GM12892 (cell line): ENCODE measurements around the gene OSBP2.

Experiments used
- DNase-seq: peaks from one replicate; pipeline ENCODE4 v3.0.0; 2011; ENCODE audit not compliant: insufficient read length
- FAIRE-seq: peaks from 2 replicates; lab custom pipeline; 2011; peaks lifted over from hg19 to GRCh38; lab: Jason Lieb, UNC
- POLR2A ChIP-seq: IDR thresholded peaks from 2 replicates; pipeline ENCODE4 v1.6.1; 2011; ENCODE audit warnings: low read depth, low read length, control low read depth
- POLR2AphosphoS5 ChIP-seq: IDR thresholded peaks from 2 replicates; pipeline ENCODE4 v1.6.1; 2011; ENCODE audit warnings: low read depth, low read length, control low read depth
- TAF1 ChIP-seq: IDR thresholded peaks from 2 replicates; pipeline ENCODE4 v1.6.1; 2011; ENCODE audit warnings: low read depth, mild to moderate bottlenecking, control low read depth, low read length, borderline replicate concordance

The OSBP2 gene

DNA sequence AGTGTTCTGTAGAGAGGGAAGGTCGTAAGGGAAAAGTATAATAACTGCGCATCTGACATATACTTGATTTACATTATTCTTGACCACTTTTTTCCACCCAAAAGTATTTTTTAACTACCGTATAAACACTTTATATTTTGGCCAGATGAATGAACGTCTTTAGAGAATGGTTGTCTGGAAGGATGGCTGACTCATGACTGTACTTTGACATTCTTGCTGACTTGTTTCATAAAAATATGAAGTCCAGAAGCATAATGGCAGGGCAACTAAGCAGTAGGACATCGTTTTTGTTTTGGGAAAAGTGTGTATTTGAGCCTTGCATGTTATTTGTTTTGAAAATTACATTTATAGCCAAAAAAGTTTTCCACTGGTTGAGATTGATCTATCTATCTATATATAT, 110.0 kb downstream of the OSBP2 start:
- TF ChIP-seq POLR2AphosphoS5 (no peak), TAF1 (no peak), POLR2A (no peak)
- FAIRE-seq, result no peak
- DNase-seq, result no peak

DNA sequence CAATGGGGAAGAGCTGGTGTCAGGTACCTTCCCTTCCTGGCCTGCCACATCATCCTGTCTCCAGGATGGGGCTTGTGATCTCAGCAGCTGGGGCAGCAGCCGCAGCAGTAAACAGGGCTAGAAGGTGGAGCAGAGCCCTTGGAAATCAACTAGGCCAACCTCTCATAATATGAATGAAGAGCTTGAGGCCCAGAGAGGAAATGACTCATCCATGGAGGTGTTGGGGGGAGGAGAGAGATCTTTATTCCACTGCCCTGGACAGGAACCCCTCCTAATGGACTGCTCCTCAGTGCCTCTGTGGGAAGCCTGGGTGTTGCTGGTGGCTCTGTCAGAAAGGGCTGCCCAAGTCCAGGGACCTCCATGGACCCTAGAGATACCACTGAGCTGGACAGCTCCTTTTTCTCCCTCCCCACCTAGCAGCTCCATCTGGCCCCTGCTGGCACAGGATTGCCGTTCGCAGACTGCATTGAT, 111.8 kb downstream of the OSBP2 start:
- no peak for FAIRE-seq
- no peak for TF ChIP-seq POLR2A
- TF ChIP-seq TAF1, result no peak
- no peak for TF ChIP-seq POLR2AphosphoS5
- DNase-seq, result no peak

DNA sequence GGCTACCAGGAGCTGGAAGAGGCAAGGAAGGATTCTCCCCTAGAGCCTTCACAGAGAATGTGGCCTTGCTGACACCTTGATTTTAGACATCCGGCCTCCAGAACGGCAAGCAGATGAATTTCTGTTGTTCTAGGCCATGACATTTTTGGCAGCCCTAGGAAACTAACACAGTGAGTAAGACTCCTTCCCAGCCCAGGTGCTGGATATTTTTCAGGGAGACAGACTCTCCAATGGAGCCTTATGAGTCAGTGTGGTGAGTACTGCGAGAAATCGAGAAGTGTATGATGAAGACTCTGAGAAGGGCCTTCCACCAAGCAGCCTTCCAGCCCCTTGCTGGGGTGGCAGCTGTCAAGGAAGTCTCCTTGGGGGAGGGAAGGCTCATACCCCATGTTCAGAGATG, 114.4 kb downstream of the OSBP2 start:
- FAIRE-seq, result no peak
- no peak for DNase-seq
- TF ChIP-seq POLR2AphosphoS5 (no peak), TAF1 (no peak), POLR2A (no peak)

DNA sequence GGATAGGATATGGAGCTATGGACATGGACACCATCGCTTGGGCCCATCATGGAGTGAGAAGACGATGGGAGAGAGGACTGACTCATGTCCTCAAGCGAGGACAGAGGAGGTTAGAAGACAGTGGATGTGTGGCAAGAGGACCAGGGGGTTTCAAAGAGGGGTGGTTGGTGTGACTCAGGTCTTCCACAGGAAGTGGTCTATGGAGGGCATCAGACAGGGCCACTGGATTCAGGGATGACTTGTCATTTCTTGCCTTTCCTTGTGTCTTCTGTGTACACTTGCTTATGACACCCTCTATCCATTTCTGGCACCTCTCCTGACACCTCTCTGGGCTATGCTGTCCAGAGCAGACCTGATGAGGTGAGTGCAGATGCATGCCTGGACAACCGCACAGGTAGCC, 115.4 kb downstream of the OSBP2 start:
- TF ChIP-seq POLR2AphosphoS5 (no peak), POLR2A (no peak), TAF1 (no peak)
- FAIRE-seq (no peak), DNase-seq (no peak)

DNA sequence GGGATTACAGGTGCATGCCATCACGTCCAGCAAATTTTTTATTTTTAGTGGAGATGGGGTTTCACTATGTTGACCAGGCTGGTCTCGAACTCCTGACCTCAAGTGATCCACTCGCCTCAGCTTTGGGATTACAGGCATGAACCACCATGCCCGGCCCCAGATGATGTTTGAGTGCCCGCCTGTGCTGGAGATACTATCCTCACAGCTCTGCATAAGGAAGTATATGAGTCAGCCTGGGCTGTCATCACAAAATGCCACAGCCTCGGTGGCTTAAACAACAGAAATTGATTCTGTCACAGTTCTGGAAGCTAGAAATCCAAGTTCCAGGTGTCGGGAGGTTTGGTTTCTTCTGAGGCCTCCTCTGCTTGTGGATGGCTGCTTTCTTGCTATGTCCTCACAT, 119.3 kb downstream of the OSBP2 start:
- FAIRE-seq (no peak), DNase-seq (no peak)
- TF ChIP-seq TAF1 (no peak), POLR2A (no peak), POLR2AphosphoS5 (no peak)

DNA sequence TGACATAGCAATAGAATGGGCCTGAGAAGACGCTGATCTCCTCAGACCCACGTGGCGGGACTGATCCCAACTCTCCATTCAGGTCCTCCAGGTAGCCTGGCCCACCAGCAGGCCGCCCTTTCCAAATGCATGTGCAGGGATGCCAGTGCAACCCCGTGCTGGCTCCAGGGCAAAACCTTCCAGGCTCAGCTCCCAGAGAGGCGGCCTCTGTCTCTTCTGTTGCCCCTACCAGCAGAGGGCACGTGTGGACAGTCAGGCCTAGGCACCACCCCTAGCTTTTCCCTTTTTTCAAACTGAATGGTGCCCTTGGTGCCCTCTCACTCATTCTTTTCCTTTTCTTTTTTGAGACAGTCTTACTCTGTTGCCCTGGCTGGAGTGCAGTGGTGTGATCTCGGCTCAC, 121.7 kb downstream of the OSBP2 start:
- DNase-seq (no peak), FAIRE-seq (no peak)
- TF ChIP-seq POLR2A (no peak), TAF1 (no peak), POLR2AphosphoS5 (no peak)

DNA sequence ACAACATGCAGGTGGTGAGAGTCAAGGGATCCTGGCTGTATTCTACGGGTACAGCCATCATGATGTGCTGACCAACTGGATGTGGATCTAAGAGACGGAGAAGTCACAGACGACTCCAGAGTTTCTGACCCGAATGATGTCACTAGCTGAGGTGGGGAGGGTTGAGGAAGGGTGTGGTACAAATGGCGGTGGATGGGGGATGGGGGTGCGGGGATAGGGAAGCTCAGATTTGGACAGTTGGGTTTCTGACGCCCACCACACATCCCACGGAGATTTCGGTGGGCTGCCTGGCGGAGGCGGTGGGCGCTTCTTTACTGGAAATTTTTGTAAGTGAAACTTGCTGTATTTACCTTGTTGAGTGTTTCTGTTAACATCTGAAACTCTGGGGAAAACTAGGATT, 126.7 kb downstream of the OSBP2 start:
- no peak for TF ChIP-seq TAF1
- no peak for TF ChIP-seq POLR2AphosphoS5
- TF ChIP-seq POLR2A, result no peak
- FAIRE-seq, result no peak
- DNase-seq, result no peak

DNA sequence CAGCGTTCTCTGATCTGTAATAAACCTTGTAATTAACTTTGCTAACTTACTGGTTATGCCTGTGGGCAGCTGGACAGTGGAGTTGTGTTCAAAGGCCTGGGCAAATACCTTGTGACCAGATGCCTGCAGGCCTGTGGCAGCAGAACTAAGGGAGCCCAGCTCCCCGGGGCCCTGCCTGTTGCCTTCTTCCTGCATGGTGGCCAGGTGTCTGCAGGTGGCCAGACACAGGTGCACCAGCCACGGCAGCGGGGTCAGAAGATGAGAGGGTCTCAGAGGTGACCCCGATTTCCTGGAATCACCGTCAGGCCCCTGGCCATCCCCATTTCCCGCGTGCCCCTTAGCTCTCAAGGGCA, 127.2 kb downstream of the OSBP2 start:
- no peak for FAIRE-seq
- TF ChIP-seq TAF1 (no peak), POLR2AphosphoS5 (no peak), POLR2A (no peak)

DNA sequence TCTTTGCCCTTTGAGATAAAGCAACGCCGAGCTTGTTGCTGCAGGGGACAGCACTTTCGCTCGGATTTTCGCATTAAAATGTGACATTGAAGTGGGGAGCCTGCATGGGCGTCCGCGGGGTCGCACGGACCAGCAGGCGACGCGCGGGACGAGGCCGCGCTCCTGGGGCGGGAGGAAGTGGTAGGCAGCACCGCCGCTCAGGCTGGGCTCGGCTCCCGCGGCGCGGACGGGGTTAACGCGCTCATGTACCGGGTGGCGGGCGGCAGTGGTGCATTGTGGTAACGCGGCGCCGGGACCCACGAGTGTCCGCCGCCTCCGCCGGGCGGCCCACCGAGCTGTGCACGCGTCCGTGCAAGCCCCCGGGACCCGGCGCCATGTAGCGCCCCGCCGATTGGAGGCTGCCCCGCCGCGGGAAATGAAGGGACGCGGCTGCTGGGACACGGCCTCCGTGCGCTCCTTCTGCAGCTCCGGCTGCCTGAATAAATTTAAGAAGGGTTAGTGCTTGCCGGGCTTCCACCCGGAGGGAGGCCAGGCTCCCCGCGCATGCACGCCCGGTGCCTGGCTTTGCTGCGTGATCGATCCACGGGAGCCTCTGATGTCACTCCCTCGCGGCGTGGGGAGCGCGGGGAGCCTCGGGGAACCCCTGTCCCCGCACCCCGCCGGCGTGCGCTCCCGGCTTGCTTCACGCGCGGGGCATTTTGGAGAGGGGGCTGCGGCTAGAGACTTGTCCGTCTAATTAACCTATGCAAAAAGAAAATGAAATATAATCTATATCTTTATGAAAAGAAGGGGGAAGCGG, 127.7 kb downstream of the OSBP2 start:
- FAIRE-seq, result no peak
- TF ChIP-seq POLR2AphosphoS5 (no peak), POLR2A (no peak), TAF1 (no peak)
- DNase-seq, result no peak

More for the DNA sequence above, 127.2 kb downstream of the OSBP2 start:
- DNase-seq, result no peak

DNA sequence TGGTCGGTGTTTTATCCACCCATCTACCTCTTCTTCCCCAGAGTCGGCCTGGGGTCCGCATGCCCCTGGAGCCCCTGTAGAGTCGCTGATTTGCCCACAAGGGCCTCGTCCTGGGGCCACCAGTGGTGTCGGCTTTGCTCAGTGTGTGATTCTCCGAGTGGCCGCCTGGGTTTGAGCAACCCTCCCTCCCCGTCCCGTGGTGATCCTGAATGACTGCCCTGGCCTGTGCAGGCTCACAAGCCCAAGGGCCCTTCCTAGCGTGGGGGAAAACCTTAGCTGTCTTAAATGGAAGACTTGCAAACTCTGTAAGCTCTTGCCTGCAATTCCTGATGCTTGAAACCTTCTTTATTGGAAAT, 128.3 kb downstream of the OSBP2 start:
- FAIRE-seq (no peak), DNase-seq (no peak)
- no peak for TF ChIP-seq POLR2A
- no peak for TF ChIP-seq TAF1

DNA sequence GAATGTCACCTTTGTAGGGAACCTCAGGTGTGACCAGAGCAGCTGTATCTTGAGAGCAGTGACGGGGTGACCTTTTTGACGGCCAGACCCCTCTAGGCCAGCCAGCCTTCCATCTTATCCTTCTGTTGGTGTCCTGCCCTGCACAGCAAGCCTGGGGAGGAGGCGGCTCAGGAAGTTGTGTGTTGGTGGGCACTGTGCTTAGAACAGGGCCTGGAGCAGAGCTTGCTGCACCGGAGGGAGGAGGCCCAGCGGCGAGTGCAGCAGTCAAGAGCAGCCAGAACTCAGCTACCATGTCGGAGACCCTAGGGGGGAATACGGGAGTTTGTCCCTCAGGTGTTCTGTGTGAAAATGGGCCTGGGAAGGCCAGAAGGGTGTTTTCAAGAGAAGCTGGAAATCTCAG, 129.4 kb downstream of the OSBP2 start:
- no peak for DNase-seq
- TF ChIP-seq POLR2A, result no peak
- no peak for FAIRE-seq

DNA sequence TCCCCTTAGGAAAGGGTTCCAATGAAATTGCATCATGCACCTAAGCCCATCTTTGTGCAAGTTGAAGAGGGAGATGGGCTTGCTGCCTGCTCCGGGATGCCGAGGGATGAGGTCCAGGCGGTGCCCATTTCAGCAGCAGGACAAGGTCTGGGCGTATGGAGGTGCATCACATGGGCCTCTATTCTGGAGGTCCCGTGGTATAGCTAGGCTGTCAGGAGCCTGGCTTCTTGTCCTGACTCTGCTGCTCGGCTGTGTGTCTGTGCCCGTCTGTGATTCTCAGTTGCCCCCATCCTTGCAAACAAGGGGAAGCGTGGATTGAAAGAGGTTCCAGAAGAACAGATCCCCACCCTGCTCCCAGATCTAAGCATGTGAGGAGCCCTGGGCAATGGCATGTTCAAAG, 130.0 kb downstream of the OSBP2 start:
- FAIRE-seq (no peak), DNase-seq (no peak)
- TF ChIP-seq POLR2AphosphoS5, result no peak
- no peak for TF ChIP-seq TAF1
- no peak for TF ChIP-seq POLR2A

DNA sequence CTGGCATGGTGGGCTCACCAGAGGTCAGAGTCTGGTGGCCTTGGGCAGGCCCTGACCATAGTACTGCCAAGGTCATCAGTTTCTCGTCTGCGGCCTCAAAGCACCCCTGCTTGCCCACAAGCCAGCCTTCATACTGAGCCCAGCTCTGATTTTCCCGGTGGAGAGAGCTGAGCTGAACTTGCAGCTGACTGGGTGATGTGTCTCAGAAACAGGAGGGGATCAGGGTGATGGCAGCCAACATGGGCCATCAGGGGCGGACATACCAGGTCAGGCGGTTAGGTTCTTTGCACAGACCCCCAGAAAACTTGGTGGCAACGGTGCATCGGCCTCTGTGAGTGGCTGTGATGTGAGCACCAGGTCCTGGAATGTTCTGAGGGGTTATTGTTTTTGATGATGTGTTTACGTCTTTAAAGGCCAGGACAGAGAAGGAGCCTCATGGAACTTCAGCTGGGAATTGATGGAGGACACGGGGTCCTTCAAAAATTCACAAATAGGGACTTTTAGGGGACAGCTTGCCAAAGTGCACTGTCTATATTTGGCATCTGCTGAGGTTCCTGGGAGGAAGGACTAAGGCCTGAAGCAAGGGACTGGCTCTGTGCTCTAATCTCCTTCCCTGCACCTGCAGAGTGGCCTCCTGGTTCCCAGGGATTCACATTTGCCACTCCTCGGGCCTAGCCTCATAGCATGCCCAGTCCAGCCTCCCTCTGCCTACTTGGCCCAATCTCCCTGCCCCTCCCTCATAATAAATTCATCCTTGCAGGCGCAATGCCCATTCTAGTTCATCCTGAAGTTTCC, 131.2 kb downstream of the OSBP2 start:
- TF ChIP-seq TAF1, result no peak
- TF ChIP-seq POLR2AphosphoS5, result no peak
- TF ChIP-seq POLR2A, result no peak
- FAIRE-seq, result no peak
- no peak for DNase-seq

DNA sequence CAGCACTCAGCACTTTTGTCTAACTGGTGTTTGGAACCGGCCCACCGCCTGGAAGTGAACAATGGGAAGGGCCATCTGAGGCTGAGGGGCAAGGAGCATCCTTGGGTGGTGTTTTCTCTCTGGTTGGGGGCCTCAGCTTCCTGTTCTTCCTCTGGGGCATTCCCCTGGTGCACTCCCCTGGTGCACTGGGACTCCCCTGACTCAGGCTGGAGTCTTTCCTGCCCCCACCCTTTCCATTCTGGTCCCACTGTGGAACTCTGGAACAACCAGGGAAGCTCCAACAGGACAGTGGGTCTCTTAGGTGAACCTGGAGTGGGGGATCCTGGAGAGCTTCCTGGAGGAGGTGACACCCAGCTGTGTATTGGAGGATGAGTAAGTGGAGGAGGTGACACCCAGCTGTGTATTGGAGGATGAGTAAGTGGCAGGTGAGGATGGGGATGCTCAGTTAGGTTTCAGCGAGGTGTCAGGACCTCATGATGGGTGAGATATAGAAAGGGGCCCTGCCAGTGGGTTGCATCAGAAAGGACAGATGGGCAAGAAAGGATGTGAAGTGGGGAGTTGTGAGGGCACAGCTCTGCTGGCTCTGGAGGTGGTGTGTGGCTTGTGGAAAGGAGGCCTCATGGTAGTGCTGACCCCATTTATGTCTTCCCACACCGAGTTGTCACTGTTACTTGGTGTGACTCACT, 132.1 kb downstream of the OSBP2 start:
- FAIRE-seq (no peak), DNase-seq (no peak)
- TF ChIP-seq POLR2A (no peak), TAF1 (no peak), POLR2AphosphoS5 (no peak)
